GM12875 (cell line): ENCODE measurements around the gene TMPRSS9.

Experiments
- H3K4me3 ChIP-seq: one replicate; pipeline ENCODE4 v1.5.1; 2011; ENCODE audit warnings: low read depth, low read length, control low read depth
- CTCF ChIP-seq: IDR thresholded peaks from 2 replicates; pipeline ENCODE4 v1.5.1; 2011; ENCODE audit warnings: low read depth, mild to moderate bottlenecking, control low read depth, inconsistent platforms, low read length, moderate library complexity, borderline replicate concordance; ENCODE audit not compliant: insufficient read depth

Gene TMPRSS9

GRCh38 chr19:2376784-2377519 is 16.9 kb downstream of the TMPRSS9 start:
- no peak overlapping the region for H3K4me3 ChIP-seq
- TF ChIP-seq CTCF, result no peak

- no peak overlapping the region for H3K4me3 ChIP-seq
Measured at GRCh38 chr19:2380567-2380966, 20.5 kb downstream of the TMPRSS9 start.

GRCh38 chr19:2381148-2381820 is 21.2 kb downstream of the TMPRSS9 start:
- no peak for TF ChIP-seq CTCF
- H3K4me3 ChIP-seq, result no peak overlapping the region

More at GRCh38 chr19:2380567-2380966, 20.5 kb downstream of the TMPRSS9 start:
- TF ChIP-seq CTCF, result no peak

- no peak overlapping the region for H3K4me3 ChIP-seq
- TF ChIP-seq CTCF, result no peak
Measured at GRCh38 chr19:2382530-2383222, 22.6 kb downstream of the TMPRSS9 start.

GRCh38 chr19:2385053-2385721 is 25.1 kb downstream of the TMPRSS9 start:
- no peak overlapping the region for H3K4me3 ChIP-seq
- no peak for TF ChIP-seq CTCF

- TF ChIP-seq CTCF, result no peak
- no peak overlapping the region for H3K4me3 ChIP-seq
Measured at GRCh38 chr19:2387367-2388288, 27.6 kb downstream of the TMPRSS9 start.
